ENCODE results near the gene TUSC1. TPM values are rescaled to one million over a fixed set of nuclear protein-coding genes. Genes with fewer than 3 reads are reported as not detected.

Gene TUSC1
- total and polyA plus RNA-seq, 2 of the 8 experiments (the other 6 are each of a cell fraction or from before 2014, with no cell fraction given): 4.3 to 4.6 TPM

DNA sequence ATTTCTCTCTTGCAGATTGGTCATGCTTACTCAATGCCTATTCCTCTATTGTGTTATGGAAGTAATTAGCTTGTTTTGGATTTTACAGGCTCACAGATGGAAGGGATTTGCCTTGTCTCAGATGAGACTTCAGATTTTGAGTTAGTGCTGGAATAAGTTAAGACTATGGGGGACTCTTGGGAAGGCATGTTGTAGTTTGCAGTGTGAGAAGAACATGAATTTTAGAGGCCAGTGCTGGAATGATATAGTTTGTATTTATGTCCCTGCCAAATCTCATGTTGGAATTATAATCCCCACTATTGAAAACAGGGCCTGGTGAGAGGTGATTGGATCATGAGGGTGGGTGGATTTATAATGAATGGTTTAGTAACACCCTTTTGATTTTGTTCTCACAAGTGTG, 6.1 kb upstream of the TUSC1 start:
- Histone ChIP-seq H3K79me1 (ENCODE audit: low read depth, low read length) (no peaks in the 10 kb centered on the region), H4K5ac (ENCODE audit: insufficient read length, low read depth, low read length) (no peak overlapping the region), H4K20me1 (replicated peaks in 1 of 2; ENCODE audit: control insufficient read depth in 1 of 2, insufficient read depth in 2 of 2, low read length in 2 of 2) (no peaks in the 10 kb centered on the region), H3K4me3 (ENCODE audit: extremely low read depth in 1 of 4, insufficient read depth in 2 of 4, low read depth in 3 of 4, low read length in 4 of 4) (no peak overlapping the region), H3K79me2 (ENCODE audit: control insufficient read depth in 1 of 2, insufficient read depth in 2 of 2, low read length in 2 of 2) (no peaks in the 10 kb centered on the region), H3K23me2 (ENCODE audit: low read depth, low read length) (no peaks in the 10 kb centered on the region; the same call in 1 of the 2 replicates), H3K9me3 (ENCODE audit: insufficient read depth in 2 of 2, low read depth in 1 of 2, low read length in 1 of 2) (peaks cover 0 to 7% of the 10 kb centered on the region in 2 experiments; a peak in 1 of 4 replicates), H3K36me3 (ENCODE audit: control insufficient read depth in 2 of 4, insufficient read depth in 4 of 4, low read length in 3 of 4) (no peaks in the 10 kb centered on the region), H2BK15ac (ENCODE audit: low read length) (no peak overlapping the region), H2AFZ (ENCODE audit: low read length) (no peak overlapping the region), H3K4me1 (replicated peaks in 1 of 4; ENCODE audit: control insufficient read depth in 3 of 4, insufficient read depth in 4 of 4, low read length in 3 of 4) (no peaks in the 10 kb centered on the region), H3K9ac (replicated peaks in 1 of 4; ENCODE audit: extremely low read depth in 1 of 4, low read depth in 3 of 4, low read length in 3 of 4) (no peak overlapping the region), H2BK5ac (ENCODE audit: low read depth, low read length) (no peak overlapping the region), H3K56ac (replicated peaks; ENCODE audit: insufficient read length, low read depth, low read length) (no peak overlapping the region), H4K8ac (ENCODE audit: extremely low read depth, insufficient read depth, low read length) (no peak overlapping the region), H3K27me3 (replicated peaks in 1 of 4; ENCODE audit: control insufficient read depth in 3 of 4, extremely low read depth in 1 of 4, insufficient read depth in 3 of 4, low read length in 3 of 4) (no peaks in the 10 kb centered on the region), H2AK5ac (ENCODE audit: low read depth, low read length) (no peak overlapping the region), H3K14ac (ENCODE audit: insufficient read length) (no peak overlapping the region), H4K91ac (replicated peaks; ENCODE audit: insufficient read length, low read length) (no peak overlapping the region), H3K4me2 (ENCODE audit: insufficient read depth in 1 of 2, low read depth in 2 of 2, low read length in 2 of 2) (no peak overlapping the region), H3K27ac (ENCODE audit: low read depth, low read length) (no peak overlapping the region), H3K4ac (replicated peaks; ENCODE audit: insufficient read length, low read depth, low read length) (no peak overlapping the region), H2BK120ac (replicated peaks; ENCODE audit: low read depth, low read length) (no peak overlapping the region), H2BK12ac (ENCODE audit: low read depth, low read length) (no peak overlapping the region), H3K23ac (ENCODE audit: insufficient read length) (no peak overlapping the region), H2BK20ac (ENCODE audit: low read length) (no peak overlapping the region), H3K18ac (ENCODE audit: extremely low read depth, low read length) (no peak overlapping the region)
- no peak for FAIRE-seq
- ChIA-PET POLR2A (ENCODE audit: partially characterized antibody) (no interaction called here), CTCF (ENCODE audit: partially characterized antibody) (no interaction called here)
- no peak for DNase-seq (ENCODE audit: low read depth in 1 of 2, low spot score in 2 of 2)
- TF ChIP-seq, protein P1, sequence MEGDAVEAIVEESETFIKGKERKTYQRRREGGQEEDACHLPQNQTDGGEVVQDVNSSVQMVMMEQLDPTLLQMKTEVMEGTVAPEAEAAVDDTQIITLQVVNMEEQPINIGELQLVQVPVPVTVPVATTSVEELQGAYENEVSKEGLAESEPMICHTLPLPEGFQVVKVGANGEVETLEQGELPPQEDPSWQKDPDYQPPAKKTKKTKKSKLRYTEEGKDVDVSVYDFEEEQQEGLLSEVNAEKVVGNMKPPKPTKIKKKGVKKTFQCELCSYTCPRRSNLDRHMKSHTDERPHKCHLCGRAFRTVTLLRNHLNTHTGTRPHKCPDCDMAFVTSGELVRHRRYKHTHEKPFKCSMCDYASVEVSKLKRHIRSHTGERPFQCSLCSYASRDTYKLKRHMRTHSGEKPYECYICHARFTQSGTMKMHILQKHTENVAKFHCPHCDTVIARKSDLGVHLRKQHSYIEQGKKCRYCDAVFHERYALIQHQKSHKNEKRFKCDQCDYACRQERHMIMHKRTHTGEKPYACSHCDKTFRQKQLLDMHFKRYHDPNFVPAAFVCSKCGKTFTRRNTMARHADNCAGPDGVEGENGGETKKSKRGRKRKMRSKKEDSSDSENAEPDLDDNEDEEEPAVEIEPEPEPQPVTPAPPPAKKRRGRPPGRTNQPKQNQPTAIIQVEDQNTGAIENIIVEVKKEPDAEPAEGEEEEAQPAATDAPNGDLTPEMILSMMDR (IDR thresholded peaks at IDR 0.05; ENCODE audit: control extremely low read depth in 1 of 3, insufficient read depth in 1 of 3, low read depth in 1 of 3, low read length in 3 of 3): no peak
- no peak for TF ChIP-seq JUN (IDR thresholded peaks at IDR 0.05; ENCODE audit: low read depth, low read length)
- TF ChIP-seq NRF1 (IDR thresholded peaks at IDR 0.05; ENCODE audit: low read depth, low read length): no peak
- no peak for TF ChIP-seq CHD1 (IDR thresholded peaks at IDR 0.05; ENCODE audit: low read depth, low read length)
- no peak for TF ChIP-seq RBBP5 (IDR thresholded peaks at IDR 0.05; ENCODE audit: borderline replicate concordance, low read depth, low read length)
- TF ChIP-seq CBX5 (IDR thresholded peaks at IDR 0.05; ENCODE audit: low read depth, low read length): no peak
- no peak for TF ChIP-seq RNF2 (IDR thresholded peaks at IDR 0.05; ENCODE audit: borderline replicate concordance, low read depth, low read length, missing control alignments, poor library complexity, severe bottlenecking)
- no peak for TF ChIP-seq TAF7 (optimal IDR thresholded peaks at IDR 0.05; ENCODE audit: borderline replicate concordance, low read depth, low read length)
- no peak for TF ChIP-seq EP300 (IDR thresholded peaks at IDR 0.05; ENCODE audit: borderline replicate concordance in 1 of 2, low read depth in 2 of 2, low read length in 2 of 2)
- no peak for TF ChIP-seq BCL11A (IDR thresholded peaks at IDR 0.05; ENCODE audit: low read depth in 2 of 2, low read length in 2 of 2)
- TF ChIP-seq KDM1A (IDR thresholded peaks at IDR 0.05; ENCODE audit: borderline replicate concordance, low read length): no peak
